ENCODE data around the gene ZWILCH. TPM values are rescaled to one million over a fixed set of nuclear protein-coding genes. Genes with fewer than 3 reads are reported as not detected.
A peak's percentile ranks its signal among the peaks of the same experiment; 100 is the strongest.

ZWILCH gene
- total and polyA plus RNA-seq, 9 of the 15 experiments (the other 6 are each of a cell fraction or from before 2014, with no cell fraction given) = 32.8 to 94.2 (median 52.1) TPM

- peak overlapping the region; percentile 39; the same call in 1 of the 2 replicates for H3K4me2 ChIP-seq (ENCODE audit: insufficient read depth, low read length)
- WGBS (ENCODE audit: insufficient coverage, low coverage, missing lambda C conversion rate) = 76% methylated on average over 7 of the region's 8 CpGs
- peaks cover 55 to 57% of the 10 kb centered on the region in 2 experiments for H3K4me1 ChIP-seq (replicated peaks in 1 of 2; ENCODE audit: control insufficient read depth in 2 of 2, insufficient read depth in 2 of 2, low read length in 2 of 2)
- H3K9ac ChIP-seq (ENCODE audit: insufficient read depth in 1 of 2, low read depth in 2 of 2, low read length in 2 of 2) = peak overlapping the region in 1 of 2 experiments; percentile 28; a peak in 3 of 4 replicates
- peak in 1 of 4 experiments; percentile 47 for DNase-seq (ENCODE audit: extremely low read depth in 1 of 4, low spot score in 3 of 4)
- H3K27ac ChIP-seq (ENCODE audit: extremely low read depth, low read depth, low read length) = peak overlapping the region; percentile 31; the same call in 1 of the 3 replicates
- POLR2A ChIA-PET = interaction anchor here (0.7 kb wide), 1 partner anchor 63 kb away, joined by 4 read pairs; no protein-coding TSS in a partner anchor
- peak; percentile 64 for ATAC-seq
- CTCF ChIA-PET (ENCODE audit: low intra/inter-chr PET ratio) = no interaction called here
- no peak overlapping the region for H3K4me3 ChIP-seq
- peaks cover 84% of the 10 kb centered on the region for H3K36me3 ChIP-seq (ENCODE audit: control insufficient read depth, insufficient read depth, low read length)
- no TSS peak for BruUV-seq (replicated peaks)
- intact Hi-C loops (cut with micrococcal nuclease) = loop anchor here (5.0 kb wide), 1 partner anchor 263 kb away; no protein-coding TSS in a partner anchor
- peaks cover 91% of the 10 kb centered on the region for H3K79me2 ChIP-seq (ENCODE audit: control insufficient read depth, insufficient read depth, low read length)
- FAIRE-seq = peak; percentile 42
- no peak overlapping the region for H2AFZ ChIP-seq (ENCODE audit: low read depth, low read length)
- in situ Hi-C loops (cut with MboI) = no loop called here
- H4K20me1 ChIP-seq (replicated peaks; ENCODE audit: control insufficient read depth, insufficient read depth, low read length) = peaks cover 81% of the 10 kb centered on the region
- H3K27me3 ChIP-seq (ENCODE audit: control insufficient read depth in 2 of 2, insufficient read depth in 2 of 2, low read length in 2 of 2) = no peaks in the 10 kb centered on the region
- no peaks in the 10 kb centered on the region for H3K9me3 ChIP-seq (replicated peaks; ENCODE audit: control insufficient read depth, insufficient read depth, low read depth, low read length)
- H3K9me1 ChIP-seq (ENCODE audit: control insufficient read depth, insufficient read depth, low read length) = peaks cover 44% of the 10 kb centered on the region
- TF ChIP-seq BRF1 (IDR thresholded peaks at IDR 0.05; ENCODE audit: borderline replicate concordance, extremely low read depth, insufficient read length) = no peak
- TF ChIP-seq HLTF (IDR thresholded peaks at IDR 0.05) = no peak
- no peak for TF ChIP-seq MIER1 (IDR thresholded peaks at IDR 0.05; ENCODE audit: low read depth)
- 0 out of 2 replicates have a peak, but pooled peaks have one; percentile 2 for TF ChIP-seq TFAP4 (CRISPR knock-in tag; IDR thresholded peaks at IDR 0.05; ENCODE audit: borderline replicate concordance)
- no peak for TF ChIP-seq ZZZ3 (IDR thresholded peaks at IDR 0.05)
- TF ChIP-seq JUNB (CRISPR knock-in tag; conservative IDR thresholded peaks at IDR 0.05) = no peak
- TF ChIP-seq KAT7 (CRISPR knock-in tag; IDR thresholded peaks at IDR 0.05; ENCODE audit: borderline replicate concordance) = no peak
- TF ChIP-seq HOXB6 (CRISPR knock-in tag; IDR thresholded peaks at IDR 0.05; ENCODE audit: borderline replicate concordance) = no peak
- TF ChIP-seq ZMIZ1 (IDR thresholded peaks at IDR 0.05; ENCODE audit: low read depth in 2 of 2, low read length in 2 of 2) = no peak
- TF ChIP-seq CBX3 (IDR thresholded peaks at IDR 0.05; ENCODE audit: borderline replicate concordance in 1 of 2, low read length in 2 of 2) = no peak
- TF ChIP-seq ZBTB11 (CRISPR knock-in tag; IDR thresholded peaks at IDR 0.05) = no peak
- TF ChIP-seq PML (IDR thresholded peaks at IDR 0.05; ENCODE audit: low read length) = no peak
- TF ChIP-seq PYGO2 (tag; IDR thresholded peaks at IDR 0.05) = no peak
- TF ChIP-seq NCOA1 (IDR thresholded peaks at IDR 0.05; ENCODE audit: low read depth) = no peak
- no peak for TF ChIP-seq MCM5 (IDR thresholded peaks at IDR 0.05; ENCODE audit: low read depth)
Observed at GRCh38 chr15:66588971-66589370, 83.8 kb downstream of the ZWILCH start.
